ENCODE results near the gene ADGRL1.

The ADGRL1 gene

GRCh38 chr19:14107581-14108461 lies 98.1 kb downstream of the ADGRL1 start:
- DNase-seq: no peak

- DNase-seq: no peak
These were observed 99.1 kb downstream of the ADGRL1 start for GRCh38 chr19:14106840-14107239.

- DNase-seq: no peak
These were observed 100.3 kb downstream of the ADGRL1 start for GRCh38 chr19:14105680-14106079.

- no peak for DNase-seq
These were observed 102.7 kb downstream of the ADGRL1 start for GRCh38 chr19:14103310-14103709.

GRCh38 chr19:14102756-14103155 lies 103.2 kb downstream of the ADGRL1 start:
- no peak for DNase-seq

- no peak for DNase-seq
These were observed 103.8 kb downstream of the ADGRL1 start for GRCh38 chr19:14102102-14102696.

GRCh38 chr19:14101003-14101545 lies 104.9 kb downstream of the ADGRL1 start:
- no peak for DNase-seq

Data from midbrain (tissue), 1 donor.